ENCODE results near the gene MAP4K4.

MAP4K4 gene

GRCh38 chr2:101823859-101824258, 126.4 kb downstream of the MAP4K4 start:
- H3K27me3 ChIP-seq (replicated peaks; ENCODE audit: control insufficient read depth, insufficient read depth, low read length): no peaks in the 10 kb centered on the region
- no peaks in the 10 kb centered on the region for H3K36me3 ChIP-seq (ENCODE audit: control insufficient read depth, insufficient read depth, low read length)
- no peak for TF ChIP-seq CTCF (IDR thresholded peaks at IDR 0.05; ENCODE audit: insufficient read depth, low read length, poor library complexity, severe bottlenecking)
- DNase-seq (ENCODE audit: extremely low read depth, insufficient read length): no peak
- H3K4me3 ChIP-seq (replicated peaks; ENCODE audit: low read depth, low read length): no peak overlapping the region

- no peak for TF ChIP-seq CTCF (IDR thresholded peaks at IDR 0.05; ENCODE audit: insufficient read depth, low read length, poor library complexity, severe bottlenecking)
- Histone ChIP-seq H3K36me3 (ENCODE audit: control insufficient read depth, insufficient read depth, low read length) (no peaks in the 10 kb centered on the region), H3K27me3 (replicated peaks; ENCODE audit: control insufficient read depth, insufficient read depth, low read length) (no peaks in the 10 kb centered on the region), H3K4me3 (replicated peaks; ENCODE audit: low read depth, low read length) (no peak overlapping the region)
- no peak for DNase-seq (ENCODE audit: extremely low read depth, insufficient read length)
These were observed 129.2 kb downstream of the MAP4K4 start for GRCh38 chr2:101826716-101827115.

GRCh38 chr2:101827246-101827645, 129.7 kb downstream of the MAP4K4 start:
- Histone ChIP-seq H3K36me3 (ENCODE audit: control insufficient read depth, insufficient read depth, low read length) (no peaks in the 10 kb centered on the region), H3K4me3 (replicated peaks; ENCODE audit: low read depth, low read length) (no peak overlapping the region), H3K27me3 (replicated peaks; ENCODE audit: control insufficient read depth, insufficient read depth, low read length) (no peaks in the 10 kb centered on the region)
- no peak for TF ChIP-seq CTCF (IDR thresholded peaks at IDR 0.05; ENCODE audit: insufficient read depth, low read length, poor library complexity, severe bottlenecking)
- DNase-seq (ENCODE audit: extremely low read depth, insufficient read length): no peak

GRCh38 chr2:101828257-101828656, 130.8 kb downstream of the MAP4K4 start:
- Histone ChIP-seq H3K4me3 (replicated peaks; ENCODE audit: low read depth, low read length) (no peak overlapping the region), H3K36me3 (ENCODE audit: control insufficient read depth, insufficient read depth, low read length) (no peaks in the 10 kb centered on the region), H3K27me3 (replicated peaks; ENCODE audit: control insufficient read depth, insufficient read depth, low read length) (no peaks in the 10 kb centered on the region)
- DNase-seq (ENCODE audit: extremely low read depth, insufficient read length): no peak
- TF ChIP-seq CTCF (IDR thresholded peaks at IDR 0.05; ENCODE audit: insufficient read depth, low read length, poor library complexity, severe bottlenecking): no peak

GRCh38 chr2:101828673-101829334, 131.3 kb downstream of the MAP4K4 start:
- H3K4me3 ChIP-seq (replicated peaks; ENCODE audit: low read depth, low read length): no peak overlapping the region
- H3K36me3 ChIP-seq (ENCODE audit: control insufficient read depth, insufficient read depth, low read length): no peaks in the 10 kb centered on the region
- H3K27me3 ChIP-seq (replicated peaks; ENCODE audit: control insufficient read depth, insufficient read depth, low read length): no peaks in the 10 kb centered on the region
- TF ChIP-seq CTCF (IDR thresholded peaks at IDR 0.05; ENCODE audit: insufficient read depth, low read length, poor library complexity, severe bottlenecking): no peak
- DNase-seq (ENCODE audit: extremely low read depth, insufficient read length): no peak

- no peak for DNase-seq (ENCODE audit: extremely low read depth, insufficient read length)
- no peak for TF ChIP-seq CTCF (IDR thresholded peaks at IDR 0.05; ENCODE audit: insufficient read depth, low read length, poor library complexity, severe bottlenecking)
- Histone ChIP-seq H3K27me3 (replicated peaks; ENCODE audit: control insufficient read depth, insufficient read depth, low read length) (no peaks in the 10 kb centered on the region), H3K36me3 (ENCODE audit: control insufficient read depth, insufficient read depth, low read length) (no peaks in the 10 kb centered on the region), H3K4me3 (replicated peaks; ENCODE audit: low read depth, low read length) (no peak overlapping the region)
These were observed 131.9 kb downstream of the MAP4K4 start for GRCh38 chr2:101829429-101829828.
